RPMI8226 (cell line): Measurements from ENCODE around the gene ADAMTS8.

Experiments
- DNase-seq: peaks from one replicate; pipeline ENCODE4 v3.0.0-alpha.2; 2015

Gene ADAMTS8

GRCh38 chr11:130415731-130416529 is 12.5 kb downstream of the ADAMTS8 start:
- DNase-seq = no peak

GRCh38 chr11:130414107-130415080 is 14.0 kb downstream of the ADAMTS8 start:
- DNase-seq = no peak

GRCh38 chr11:130413405-130414106 is 14.9 kb downstream of the ADAMTS8 start:
- DNase-seq = no peak

GRCh38 chr11:130411223-130411622 is 17.2 kb downstream of the ADAMTS8 start:
- DNase-seq = no peak

GRCh38 chr11:130409594-130410388 is 18.6 kb downstream of the ADAMTS8 start:
- DNase-seq = no peak

GRCh38 chr11:130408901-130409300 is 19.5 kb downstream of the ADAMTS8 start:
- DNase-seq = no peak

GRCh38 chr11:130408401-130408890 is 20.0 kb downstream of the ADAMTS8 start:
- no peak for DNase-seq

- DNase-seq = no peak
Measured at GRCh38 chr11:130407978-130408377, 20.4 kb downstream of the ADAMTS8 start.

- no peak for DNase-seq
Measured at GRCh38 chr11:130405428-130405827, 23.0 kb downstream of the ADAMTS8 start.

- no peak for DNase-seq
Measured at GRCh38 chr11:130404727-130405126, 23.7 kb downstream of the ADAMTS8 start.

GRCh38 chr11:130403967-130404366 is 24.4 kb downstream of the ADAMTS8 start:
- DNase-seq = no peak

GRCh38 chr11:130403271-130403804 is 25.1 kb downstream of the ADAMTS8 start:
- DNase-seq = no peak

GRCh38 chr11:130402570-130402969 is 25.8 kb downstream of the ADAMTS8 start:
- no peak for DNase-seq

- DNase-seq = no peak
Measured at GRCh38 chr11:130400781-130401483, 27.5 kb downstream of the ADAMTS8 start.

GRCh38 chr11:130399196-130399595 is 29.2 kb downstream of the ADAMTS8 start:
- DNase-seq = no peak

GRCh38 chr11:130397780-130398179 is 30.6 kb downstream of the ADAMTS8 start:
- no peak for DNase-seq

GRCh38 chr11:130396965-130397364 is 31.4 kb downstream of the ADAMTS8 start:
- DNase-seq = no peak

GRCh38 chr11:130394615-130395014 is 33.8 kb downstream of the ADAMTS8 start:
- DNase-seq = no peak

GRCh38 chr11:130391711-130392110 is 36.7 kb downstream of the ADAMTS8 start:
- no peak for DNase-seq

GRCh38 chr11:130390071-130390758 is 38.2 kb downstream of the ADAMTS8 start:
- no peak for DNase-seq
